Endodermal cell (in vitro differentiated cells): ENCODE data around the gene GPR18. TPM values are rescaled to one million over a fixed set of nuclear protein-coding genes. Genes with fewer than 3 reads are reported as not detected.
"Not testable (repeated sequence)": the region's sequence is repeated elsewhere in the genome, so short reads cannot be mapped to it uniquely, and the experiment has no call there.

Experiments
- DNase-seq: peaks from one replicate; pipeline ENCODE4 v3.0.0-alpha.2; 2017
- H3K27ac ChIP-seq: 2 replicates; pipeline ENCODE4 v1.5.1; 2013; ENCODE audit warnings: mild to moderate bottlenecking, low read depth, low read length, moderate library complexity
- H3K27me3 ChIP-seq: 2 replicates; pipeline ENCODE4 v1.6.1; 2013; ENCODE audit warnings: mild to moderate bottlenecking, low read length, moderate library complexity; ENCODE audit not compliant: insufficient read depth, control insufficient read depth, poor library complexity, severe bottlenecking
- H3K36me3 ChIP-seq: 2 replicates; pipeline ENCODE4 v1.7.0; 2013; ENCODE audit warnings: mild to moderate bottlenecking, low read length, moderate library complexity; ENCODE audit not compliant: control insufficient read depth, insufficient read depth
- H3K4me1 ChIP-seq: one replicate; pipeline ENCODE4 v1.7.0; 2013; ENCODE audit warnings: low read length; ENCODE audit not compliant: control insufficient read depth, insufficient read depth
- H3K4me3 ChIP-seq: 2 replicates; pipeline ENCODE4 v1.5.1; 2013; ENCODE audit warnings: mild to moderate bottlenecking, low read length, moderate library complexity
- H3K9ac ChIP-seq: 2 replicates; pipeline ENCODE4 v1.6.1; 2013; ENCODE audit warnings: mild to moderate bottlenecking, low read length, moderate library complexity; ENCODE audit not compliant: poor library complexity, severe bottlenecking; ENCODE audit errors: extremely low read depth
- H3K9me3 ChIP-seq: 2 replicates; pipeline ENCODE4 v1.6.1; 2013; ENCODE audit warnings: mild to moderate bottlenecking, low read length, moderate library complexity; ENCODE audit not compliant: control insufficient read depth
- H3K27ac Mint-ChIP-seq: 2 replicates; pipeline ENCODE4 v1.8.0; 2020; ENCODE audit warnings: mixed read lengths
- H3K27me3 Mint-ChIP-seq: 2 replicates; pipeline ENCODE4 v1.8.0; 2021; ENCODE audit warnings: mild to moderate bottlenecking, mixed read lengths; ENCODE audit not compliant: insufficient read depth
- H3K36me3 Mint-ChIP-seq: 2 replicates; pipeline ENCODE4 v1.8.0; 2020; ENCODE audit warnings: low read depth, mixed read lengths
- H3K4me1 Mint-ChIP-seq: 2 replicates; pipeline ENCODE4 v1.8.0; 2020; ENCODE audit warnings: mixed read lengths
- H3K4me3 Mint-ChIP-seq: 2 replicates; pipeline ENCODE4 v1.8.0; 2020; ENCODE audit warnings: mild to moderate bottlenecking, moderate library complexity, mixed read lengths
- H3K9me3 Mint-ChIP-seq: 2 replicates; pipeline ENCODE4 v1.8.0; 2020; ENCODE audit warnings: mild to moderate bottlenecking, mixed read lengths
- CTCF ChIP-seq: fragments of 200-600 bp; sonication (generic); conservative IDR thresholded peaks from 2 replicates; pipeline ENCODE4 v1.5.0; 2021; ENCODE audit warnings: antibody characterized with exemption, mild to moderate bottlenecking
- whole genome bisulfite sequencing, 2 experiments: methylation state at CpG; one replicate each; pipeline versions ENCODE4 v1.1.5 to v1.1.7; 2013; ENCODE audit warnings: missing lambda C conversion rate in 2 of 2, mixed read lengths in 1 of 2; ENCODE audit not compliant: insufficient coverage in 1 of 2, insufficient read length in 1 of 2; 5-methylcytosine and 5-hydroxymethylcytosine counted together
- total RNA-seq, 2 donors: library from RNA; stranded (reverse); fragmentation: NEBNext Ultra II Directional in 1 of 2; extraction: Animal tissue kit (Norgen Biotek cat#: 25700) in 1 of 2; gene quantifications; 2 replicates in 1 of 2; 3 replicates in 1 of 2; pipeline ENCODE4 v1.2.1, GENCODE V29; 2021

GPR18 gene
- total RNA-seq, 2 donors from 2014 or later, result not detected

GRCh38 chr13:99230991-99231390 is 27.2 kb downstream of the GPR18 start:
- Mint-ChIP-seq H3K9me3 (no peaks in the 10 kb centered on the region), H3K27ac (no peak overlapping the region), H3K27me3 (no peaks in the 10 kb centered on the region), H3K4me1 (peaks cover 8% of the 10 kb centered on the region), H3K36me3 (peaks cover 9% of the 10 kb centered on the region), H3K4me3 (no peak overlapping the region)
- H3K9ac ChIP-seq, result no peak overlapping the region
- peak; percentile 17 for TF ChIP-seq CTCF
- H3K27me3 ChIP-seq, result no peaks in the 10 kb centered on the region
- no peaks in the 10 kb centered on the region for H3K9me3 ChIP-seq
- H3K4me3 ChIP-seq, result no peak overlapping the region
- DNase-seq, result no peak
- H3K4me1 ChIP-seq, result no peaks in the 10 kb centered on the region
- H3K36me3 ChIP-seq, result no peaks in the 10 kb centered on the region
- WGBS, 2 experiments, result 87 to 97% methylated on average over 3 of the region's 3 CpGs
- H3K27ac ChIP-seq, result no peak overlapping the region

GRCh38 chr13:99230588-99230987 is 27.6 kb downstream of the GPR18 start:
- H3K27ac Mint-ChIP-seq, H3K36me3 ChIP-seq, H3K4me1 ChIP-seq, H3K9me3 Mint-ChIP-seq, H3K27me3 Mint-ChIP-seq, H3K27me3 ChIP-seq, H3K27ac ChIP-seq, H3K36me3 Mint-ChIP-seq, H3K4me3 Mint-ChIP-seq, H3K9ac ChIP-seq, DNase-seq, H3K9me3 ChIP-seq, H3K4me1 Mint-ChIP-seq, H3K4me3 ChIP-seq: not testable (repeated sequence)
- WGBS, 2 experiments, result 92 to 94% methylated on average over 6 to 12 of the region's 12 CpGs

- WGBS, 2 experiments, result 88 to 91% methylated on average over 9 to 13 of the region's 13 CpGs
Observed at GRCh38 chr13:99228737-99229691, 29.2 kb downstream of the GPR18 start.

More at GRCh38 chr13:99228737-99229691, 29.2 kb downstream of the GPR18 start:
- Histone ChIP-seq H3K9me3 (no peaks in the 10 kb centered on the region), H3K4me3 (no peak overlapping the region), H3K4me1 (no peaks in the 10 kb centered on the region), H3K9ac (no peak overlapping the region), H3K36me3 (no peaks in the 10 kb centered on the region), H3K27me3 (no peaks in the 10 kb centered on the region), H3K27ac (no peak overlapping the region)
- DNase-seq, result no peak
- H3K27me3 Mint-ChIP-seq, result no peaks in the 10 kb centered on the region
- peaks cover 8% of the 10 kb centered on the region for H3K4me1 Mint-ChIP-seq
- peaks cover 9% of the 10 kb centered on the region for H3K36me3 Mint-ChIP-seq
- H3K27ac Mint-ChIP-seq, result peak overlapping the region; percentile 72
- TF ChIP-seq CTCF, result no peak
- H3K4me3 Mint-ChIP-seq, result no peak overlapping the region
- no peaks in the 10 kb centered on the region for H3K9me3 Mint-ChIP-seq
